ENCODE measurements around the gene GALNT17. TPM values are rescaled to one million over a fixed set of nuclear protein-coding genes. Genes with fewer than 3 reads are reported as not detected.

Gene GALNT17
- total and polyA plus RNA-seq, 2 experiments from 2014 or later: 11.1 to 65.6 TPM

DNA sequence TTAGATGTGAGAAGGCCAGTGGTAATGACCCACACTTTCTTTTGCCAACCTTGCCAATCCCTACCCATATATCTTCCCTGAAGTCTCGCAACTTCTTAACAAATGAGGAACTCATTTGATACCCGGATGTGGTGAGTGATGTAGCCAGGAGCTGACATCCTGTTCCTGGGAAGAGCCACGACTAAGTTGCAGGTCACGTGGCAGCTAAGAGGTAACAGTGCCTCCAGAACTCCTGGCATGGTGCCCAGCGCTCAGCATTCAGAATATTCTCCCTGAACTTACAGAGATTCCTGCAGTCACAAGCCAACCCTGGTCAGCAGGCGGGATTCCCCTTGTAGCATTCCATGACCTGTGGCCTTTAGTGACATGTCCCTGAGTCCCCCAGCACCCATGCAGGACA is 282.5 kb downstream of the GALNT17 start (continued):
- no peak for TF ChIP-seq STAT1 (IDR thresholded peaks at IDR 0.05; ENCODE audit: unreplicated experiment)
- TF ChIP-seq, protein P1, sequence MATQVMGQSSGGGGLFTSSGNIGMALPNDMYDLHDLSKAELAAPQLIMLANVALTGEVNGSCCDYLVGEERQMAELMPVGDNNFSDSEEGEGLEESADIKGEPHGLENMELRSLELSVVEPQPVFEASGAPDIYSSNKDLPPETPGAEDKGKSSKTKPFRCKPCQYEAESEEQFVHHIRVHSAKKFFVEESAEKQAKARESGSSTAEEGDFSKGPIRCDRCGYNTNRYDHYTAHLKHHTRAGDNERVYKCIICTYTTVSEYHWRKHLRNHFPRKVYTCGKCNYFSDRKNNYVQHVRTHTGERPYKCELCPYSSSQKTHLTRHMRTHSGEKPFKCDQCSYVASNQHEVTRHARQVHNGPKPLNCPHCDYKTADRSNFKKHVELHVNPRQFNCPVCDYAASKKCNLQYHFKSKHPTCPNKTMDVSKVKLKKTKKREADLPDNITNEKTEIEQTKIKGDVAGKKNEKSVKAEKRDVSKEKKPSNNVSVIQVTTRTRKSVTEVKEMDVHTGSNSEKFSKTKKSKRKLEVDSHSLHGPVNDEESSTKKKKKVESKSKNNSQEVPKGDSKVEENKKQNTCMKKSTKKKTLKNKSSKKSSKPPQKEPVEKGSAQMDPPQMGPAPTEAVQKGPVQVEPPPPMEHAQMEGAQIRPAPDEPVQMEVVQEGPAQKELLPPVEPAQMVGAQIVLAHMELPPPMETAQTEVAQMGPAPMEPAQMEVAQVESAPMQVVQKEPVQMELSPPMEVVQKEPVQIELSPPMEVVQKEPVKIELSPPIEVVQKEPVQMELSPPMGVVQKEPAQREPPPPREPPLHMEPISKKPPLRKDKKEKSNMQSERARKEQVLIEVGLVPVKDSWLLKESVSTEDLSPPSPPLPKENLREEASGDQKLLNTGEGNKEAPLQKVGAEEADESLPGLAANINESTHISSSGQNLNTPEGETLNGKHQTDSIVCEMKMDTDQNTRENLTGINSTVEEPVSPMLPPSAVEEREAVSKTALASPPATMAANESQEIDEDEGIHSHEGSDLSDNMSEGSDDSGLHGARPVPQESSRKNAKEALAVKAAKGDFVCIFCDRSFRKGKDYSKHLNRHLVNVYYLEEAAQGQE (IDR thresholded peaks at IDR 0.05; ENCODE audit: unreplicated experiment): no peak

- H3F3A ChIP-seq (replicated peaks; ENCODE audit: low read depth): 0 out of 2 replicates have a peak, but pooled peaks cover 4% of the 10 kb centered on the region
- no peak for ATAC-seq
- peaks cover 12% of the 10 kb centered on the region; the same call in 2 of the 3 replicates for H3K9me3 Mint-ChIP-seq
- H3K27ac Mint-ChIP-seq: no peak overlapping the region
- H4K20me1 ChIP-seq (replicated peaks; ENCODE audit: insufficient read depth): no peaks in the 10 kb centered on the region
- no peaks in the 10 kb centered on the region for H3K27me3 ChIP-seq (ENCODE audit: insufficient read depth)
- H3K36me3 Mint-ChIP-seq (ENCODE audit: low read depth): peaks cover 86% of the 10 kb centered on the region
- no peak overlapping the region for H3K4me3 ChIP-seq
- DNase-seq (ENCODE audit: low spot score): no peak
- H3K27ac ChIP-seq (ENCODE audit: low read depth): no peak overlapping the region
- no peaks in the 10 kb centered on the region for H3K9me2 ChIP-seq (ENCODE audit: insufficient read depth)
- no peaks in the 10 kb centered on the region for H3K4me1 ChIP-seq (ENCODE audit: insufficient read depth)
- H3K4me2 ChIP-seq: no peak overlapping the region
- peaks cover 11% of the 10 kb centered on the region for H3K27me3 Mint-ChIP-seq (ENCODE audit: insufficient read depth, low read depth, poor library complexity)
- TF ChIP-seq NANOG (IDR thresholded peaks at IDR 0.05; ENCODE audit: borderline replicate concordance): no peak
- no peak overlapping the region for H3K4me3 Mint-ChIP-seq
- H3K4me1 Mint-ChIP-seq: no peaks in the 10 kb centered on the region; the same call in 2 of the 3 replicates
- H3K36me3 ChIP-seq (ENCODE audit: insufficient read depth): peaks cover 22% of the 10 kb centered on the region
- H3K79me2 ChIP-seq (replicated peaks; ENCODE audit: insufficient read depth): no peaks in the 10 kb centered on the region
- H2AFZ ChIP-seq: no peak overlapping the region
Measured at GRCh38 chr7:71419546-71420337, 287.8 kb downstream of the GALNT17 start.

DNA sequence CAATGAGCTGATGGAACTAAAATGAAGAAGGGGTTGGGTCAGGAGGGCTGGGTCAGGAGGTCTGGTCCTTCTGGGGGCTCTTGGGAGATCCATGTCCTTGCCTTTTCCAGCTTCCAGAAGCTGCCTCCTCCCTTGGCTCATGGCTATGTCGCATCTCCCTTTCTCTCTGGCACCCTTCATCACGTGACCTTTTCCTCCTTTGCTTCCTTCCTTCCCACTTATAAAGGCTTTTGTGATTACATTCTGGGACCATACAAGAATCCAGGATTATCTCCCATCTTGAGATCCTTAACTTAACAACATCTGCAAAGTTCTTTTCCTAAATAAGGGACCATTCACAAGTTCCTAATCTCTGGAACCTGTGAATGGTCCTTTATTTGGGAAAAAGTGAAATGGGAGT is 290.2 kb downstream of the GALNT17 start:
- no peak overlapping the region for H3K4me3 Mint-ChIP-seq
- no peak overlapping the region for H3K27ac ChIP-seq (ENCODE audit: low read depth)
- H3K27me3 ChIP-seq (ENCODE audit: insufficient read depth): no peaks in the 10 kb centered on the region

More for the DNA sequence above, 290.2 kb downstream of the GALNT17 start:
- Histone ChIP-seq H3K4me2 (no peak overlapping the region), H3K9me2 (ENCODE audit: insufficient read depth) (no peaks in the 10 kb centered on the region), H3K4me1 (ENCODE audit: insufficient read depth) (no peaks in the 10 kb centered on the region), H4K20me1 (replicated peaks; ENCODE audit: insufficient read depth) (no peaks in the 10 kb centered on the region), H3F3A (replicated peaks; ENCODE audit: low read depth) (0 out of 2 replicates have a peak, but pooled peaks cover 6% of the 10 kb centered on the region), H3K79me2 (replicated peaks; ENCODE audit: insufficient read depth) (no peaks in the 10 kb centered on the region), H2AFZ (no peak overlapping the region), H3K4me3 (no peak overlapping the region), H3K36me3 (ENCODE audit: insufficient read depth) (peaks cover 22% of the 10 kb centered on the region)
- DNase-seq (ENCODE audit: low spot score) (no peak), ATAC-seq (no peak)
- H3K27ac Mint-ChIP-seq: no peak overlapping the region
- H3K4me1 Mint-ChIP-seq: no peaks in the 10 kb centered on the region; the same call in 2 of the 3 replicates
- peaks cover 8% of the 10 kb centered on the region for H3K27me3 Mint-ChIP-seq (ENCODE audit: insufficient read depth, low read depth, poor library complexity)
- TF ChIP-seq EZH2phosphoT487 (IDR thresholded peaks at IDR 0.05; ENCODE audit: unreplicated experiment) (no peak), EZH2 (IDR thresholded peaks at IDR 0.05; ENCODE audit: low read depth, unreplicated experiment) (no peak)
- TF ChIP-seq, protein P2, sequence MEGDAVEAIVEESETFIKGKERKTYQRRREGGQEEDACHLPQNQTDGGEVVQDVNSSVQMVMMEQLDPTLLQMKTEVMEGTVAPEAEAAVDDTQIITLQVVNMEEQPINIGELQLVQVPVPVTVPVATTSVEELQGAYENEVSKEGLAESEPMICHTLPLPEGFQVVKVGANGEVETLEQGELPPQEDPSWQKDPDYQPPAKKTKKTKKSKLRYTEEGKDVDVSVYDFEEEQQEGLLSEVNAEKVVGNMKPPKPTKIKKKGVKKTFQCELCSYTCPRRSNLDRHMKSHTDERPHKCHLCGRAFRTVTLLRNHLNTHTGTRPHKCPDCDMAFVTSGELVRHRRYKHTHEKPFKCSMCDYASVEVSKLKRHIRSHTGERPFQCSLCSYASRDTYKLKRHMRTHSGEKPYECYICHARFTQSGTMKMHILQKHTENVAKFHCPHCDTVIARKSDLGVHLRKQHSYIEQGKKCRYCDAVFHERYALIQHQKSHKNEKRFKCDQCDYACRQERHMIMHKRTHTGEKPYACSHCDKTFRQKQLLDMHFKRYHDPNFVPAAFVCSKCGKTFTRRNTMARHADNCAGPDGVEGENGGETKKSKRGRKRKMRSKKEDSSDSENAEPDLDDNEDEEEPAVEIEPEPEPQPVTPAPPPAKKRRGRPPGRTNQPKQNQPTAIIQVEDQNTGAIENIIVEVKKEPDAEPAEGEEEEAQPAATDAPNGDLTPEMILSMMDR (conservative IDR thresholded peaks at IDR 0.05; ENCODE audit: low read depth in 2 of 2): no peak
- peaks cover 12% of the 10 kb centered on the region; the same call in 2 of the 3 replicates for H3K9me3 Mint-ChIP-seq
- H3K36me3 Mint-ChIP-seq (ENCODE audit: low read depth): peaks cover 84% of the 10 kb centered on the region

Data from GM23338 (cell line).